Mucosa of gallbladder (tissue), 1 donor: ENCODE measurements around the gene STXBP4. TPM values are rescaled to one million over a fixed set of nuclear protein-coding genes. Genes with fewer than 3 reads are reported as not detected.
"Not testable (repeated sequence)": the region's sequence is repeated elsewhere in the genome, so short reads cannot be mapped to it uniquely, and the experiment has no call there.

Experiments
- DNase-seq: peaks from one replicate; pipeline ENCODE4 v3.0.0-alpha.2; 2020; ENCODE audit warnings: low spot score
- total RNA-seq: library from RNA; stranded (reverse); gene quantifications from one replicate; pipeline ENCODE4 v1.2.1, GENCODE V29; 2021
- donor health status: DM: no; HTN: no; CAD: no.

The STXBP4 gene
- total RNA-seq, 1 donor from 2014 or later, result 25.9 TPM

DNA sequence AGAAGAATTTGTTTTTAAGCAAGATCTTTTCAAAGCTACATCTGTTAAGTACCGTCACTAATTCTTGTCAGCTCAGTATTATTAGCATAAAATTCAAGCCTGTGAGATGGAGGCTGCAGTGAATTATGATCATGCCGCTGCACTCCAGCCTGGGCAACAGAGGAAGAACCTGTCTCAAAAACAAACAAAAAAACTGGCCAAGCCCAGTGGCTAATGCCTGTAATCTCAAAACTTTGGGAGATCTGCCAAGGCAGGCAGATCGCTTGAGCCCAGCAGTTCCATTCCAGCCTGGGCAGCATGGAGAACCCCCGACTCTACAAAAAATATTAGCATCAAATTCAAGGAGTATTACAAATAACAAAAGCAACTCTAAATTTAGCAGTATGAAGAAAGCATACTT lies 88.0 kb downstream of the STXBP4 start:
- DNase-seq, result peak; percentile 11

DNA sequence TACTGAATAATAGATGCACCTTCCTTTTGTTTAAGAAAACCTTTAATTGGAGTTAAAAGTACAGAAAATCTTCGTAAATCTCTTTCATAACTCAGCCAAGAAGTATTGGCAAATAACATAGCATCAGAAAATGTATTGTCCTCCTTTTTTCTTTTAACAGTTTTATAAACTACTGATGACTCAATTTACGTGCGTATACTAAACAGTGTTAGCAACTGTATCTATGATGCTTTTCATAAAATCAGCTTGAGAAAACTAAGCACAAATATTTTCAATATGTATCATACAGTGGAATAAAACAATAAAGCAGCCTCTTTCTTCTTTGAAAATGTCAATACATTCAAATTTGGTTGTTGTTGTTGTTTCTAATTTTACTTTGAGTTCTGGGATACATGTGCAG lies 88.6 kb downstream of the STXBP4 start:
- DNase-seq, result no peak

DNA sequence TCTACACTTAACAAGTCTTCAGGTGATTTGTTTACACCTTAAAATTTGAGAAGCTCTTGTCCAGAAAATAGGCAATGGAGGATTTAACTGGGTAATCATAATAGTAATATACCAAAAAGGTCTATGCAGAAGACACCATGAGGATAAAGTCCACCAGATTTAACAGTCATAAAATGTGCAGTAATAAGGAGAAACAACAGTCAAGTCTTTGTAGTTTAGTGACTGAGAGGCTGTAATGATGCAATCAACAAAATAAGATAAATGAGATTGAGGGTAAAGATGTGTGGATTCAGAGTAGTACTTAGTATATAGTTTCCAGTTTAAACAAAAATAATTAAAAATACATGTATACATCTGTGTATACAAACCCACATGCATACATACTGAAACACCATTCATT lies 91.2 kb downstream of the STXBP4 start:
- no peak for DNase-seq

DNA sequence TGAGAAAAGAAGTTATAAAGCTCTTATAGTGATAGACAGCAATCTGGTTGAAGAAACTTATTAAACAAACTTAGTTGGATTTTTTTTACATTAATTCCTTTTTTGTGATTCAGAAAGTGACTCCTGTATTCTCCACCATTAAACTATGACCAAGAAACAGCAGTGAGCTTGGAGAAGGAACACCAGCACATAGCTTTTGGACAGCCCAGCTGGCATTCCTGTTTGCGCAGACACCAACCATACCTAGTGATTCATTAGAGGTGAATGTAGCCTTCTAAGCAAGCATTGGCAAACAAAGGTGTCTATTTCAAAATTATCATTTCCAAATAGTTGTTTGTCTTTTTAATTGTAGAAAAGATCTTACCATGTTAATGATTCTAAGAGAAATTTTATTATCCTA lies 94.4 kb downstream of the STXBP4 start:
- no peak for DNase-seq

DNA sequence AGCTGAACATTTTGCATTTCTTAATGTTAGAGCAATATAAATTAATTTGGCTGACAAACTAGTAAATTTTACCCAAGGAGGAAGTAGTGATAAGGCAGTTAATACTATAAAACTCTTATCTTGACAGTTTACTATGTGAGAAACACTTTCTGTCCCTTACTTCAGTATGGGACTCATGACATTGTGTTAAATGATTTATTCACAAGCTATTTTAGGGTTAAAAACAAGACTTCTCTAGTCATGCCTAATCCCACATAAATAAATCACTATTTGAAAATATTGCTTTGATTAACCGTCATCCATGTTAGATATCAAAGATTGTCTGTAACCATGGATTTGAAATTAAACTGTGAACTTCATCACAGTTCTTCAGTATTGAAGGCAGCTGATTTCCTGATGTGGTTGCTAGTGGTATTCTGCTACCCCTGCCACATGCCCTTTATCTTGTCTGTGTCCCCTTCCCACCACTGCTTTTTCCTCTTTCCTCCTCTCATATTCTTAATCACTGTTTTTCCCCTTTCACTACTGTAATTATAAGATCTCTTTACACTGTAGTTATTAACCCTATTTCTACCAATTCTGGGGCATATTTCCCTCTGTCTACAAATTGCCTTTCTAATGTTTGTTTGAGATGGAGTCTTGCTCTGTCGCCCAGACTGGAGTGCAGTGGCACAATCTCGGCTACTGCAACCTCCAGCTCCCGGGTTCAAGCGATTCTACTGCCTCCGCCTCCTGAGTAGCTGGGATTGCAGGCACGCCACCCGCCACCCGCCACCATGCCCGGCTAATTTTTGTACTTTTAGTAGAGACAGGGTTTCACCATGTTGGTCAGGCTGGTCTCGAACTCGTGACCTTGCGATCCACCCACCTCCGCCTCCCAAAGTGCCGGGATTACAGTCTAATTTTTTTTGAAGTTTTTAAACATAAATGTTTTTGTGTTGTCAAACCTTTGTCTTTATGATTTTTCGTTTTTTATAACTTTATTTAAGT lies 95.6 kb downstream of the STXBP4 start:
- DNase-seq, result no peak

DNA sequence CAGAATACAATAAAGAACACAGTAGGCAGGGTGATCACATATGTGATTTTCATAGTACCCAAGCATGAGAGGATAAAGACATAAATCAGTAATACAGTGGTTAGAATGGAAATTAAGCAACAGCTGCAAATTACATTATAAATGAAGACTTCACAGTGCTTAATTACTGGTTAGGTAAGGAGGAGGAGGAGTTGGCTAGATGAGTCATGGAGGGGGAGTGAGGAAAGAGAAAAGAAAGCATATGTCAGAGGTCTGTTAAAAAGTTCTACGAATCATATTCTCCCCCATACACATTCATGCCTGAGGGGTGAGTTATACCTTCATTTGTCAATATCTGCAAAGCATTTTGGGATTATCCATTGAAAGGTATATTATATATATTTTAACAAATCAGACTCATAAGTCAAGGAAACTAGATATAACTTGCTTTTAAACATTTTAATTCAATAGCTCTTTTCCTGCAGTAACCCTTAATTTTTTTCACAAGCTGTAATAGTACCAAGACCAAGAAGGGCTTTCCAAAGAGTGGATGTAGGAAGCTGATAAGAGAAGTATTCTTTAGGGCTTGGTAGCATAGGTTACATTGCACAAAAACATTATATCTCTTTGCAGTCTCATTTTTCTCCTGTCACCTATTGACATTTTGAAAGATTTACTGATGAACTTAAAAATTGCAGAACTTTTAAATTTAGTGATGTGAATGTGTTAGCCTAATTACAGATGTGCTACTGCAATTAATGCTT lies 99.3 kb downstream of the STXBP4 start:
- DNase-seq, result no peak

DNA sequence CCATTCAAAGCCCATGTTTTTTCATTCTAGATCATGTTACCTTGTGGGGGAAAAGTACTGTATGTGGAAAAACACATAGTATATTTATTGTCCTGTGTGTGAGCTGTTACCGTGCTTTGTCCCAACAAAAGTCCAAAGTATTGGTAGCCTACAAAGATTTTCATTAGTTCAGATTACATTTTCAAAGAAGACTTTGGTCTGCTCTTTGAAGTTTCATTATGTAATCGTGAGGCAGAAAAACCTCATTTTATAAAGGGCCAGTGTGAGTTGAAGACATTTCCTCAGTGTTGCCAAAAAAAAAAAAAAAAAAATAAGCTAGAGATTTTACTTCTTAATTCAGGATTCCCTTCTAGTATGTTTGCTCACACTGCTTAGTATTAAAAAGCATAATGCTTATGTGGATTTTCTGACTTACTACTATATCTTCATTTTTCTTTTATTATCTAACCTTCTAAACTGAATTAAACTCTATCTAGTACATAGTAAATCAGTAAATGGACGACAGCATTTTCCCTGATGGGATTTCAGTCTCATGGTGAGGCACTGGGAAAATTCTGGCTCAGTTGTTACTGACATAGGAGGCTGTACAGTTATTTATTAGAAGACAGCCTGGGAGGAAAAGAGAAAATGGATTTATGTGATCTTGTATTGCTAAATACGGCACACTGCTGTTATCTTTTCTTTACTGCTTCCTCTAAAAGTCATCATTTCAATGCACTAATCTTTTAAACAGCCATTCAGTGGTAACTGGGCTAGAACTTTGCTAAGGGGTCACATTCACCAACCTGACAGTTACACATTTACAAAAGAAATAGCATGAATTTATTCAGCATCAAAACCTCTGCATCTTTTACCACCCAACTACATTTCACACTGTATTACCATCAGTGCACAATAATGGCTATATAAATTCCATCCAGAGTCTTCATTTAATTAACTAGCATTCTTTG lies 100.6 kb downstream of the STXBP4 start:
- DNase-seq, result no peak

DNA sequence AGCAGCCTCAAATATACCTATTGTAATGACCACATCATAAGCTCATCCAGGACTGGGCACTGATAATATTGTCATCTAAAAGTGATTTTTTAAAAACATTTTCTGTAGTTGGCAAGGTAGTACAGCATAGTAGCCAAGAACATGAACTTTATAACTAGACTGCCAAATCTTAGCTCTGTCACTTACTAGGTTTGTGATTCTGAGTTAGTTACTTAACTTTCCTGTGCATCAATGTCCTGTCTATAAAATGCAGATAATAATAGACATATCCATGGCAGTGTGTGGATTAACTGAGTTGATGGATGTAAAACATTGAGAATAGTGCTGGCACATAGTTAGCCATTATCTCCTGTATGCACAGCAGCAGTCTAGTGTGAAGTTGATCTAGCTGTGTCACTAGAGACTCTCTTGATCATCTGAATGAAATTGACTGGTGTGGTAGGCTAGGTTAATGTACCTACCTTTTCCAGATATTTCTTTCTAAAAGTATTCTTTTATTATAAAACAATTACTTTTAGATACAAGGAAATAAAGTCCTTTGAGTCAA lies 101.5 kb downstream of the STXBP4 start:
- DNase-seq, result no peak

DNA sequence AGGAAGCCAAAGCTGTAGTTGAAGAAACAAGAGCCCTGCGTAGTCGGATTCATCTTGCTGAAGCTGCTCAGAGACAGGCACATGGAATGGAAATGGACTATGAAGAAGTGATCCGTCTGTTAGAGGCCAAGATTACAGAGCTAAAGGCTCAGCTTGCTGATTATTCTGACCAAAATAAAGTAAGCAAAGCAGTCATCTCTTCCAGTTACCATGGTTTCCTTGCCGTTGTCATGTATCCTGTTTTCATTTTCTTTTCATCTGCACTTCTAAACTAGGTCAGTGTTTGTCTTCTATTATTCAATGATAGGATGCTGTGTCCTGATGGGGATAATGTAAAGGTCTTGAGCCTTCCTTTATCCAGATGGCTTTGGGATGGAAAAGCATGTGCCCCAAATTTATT lies 104.3 kb downstream of the STXBP4 start:
- DNase-seq, result no peak

DNA sequence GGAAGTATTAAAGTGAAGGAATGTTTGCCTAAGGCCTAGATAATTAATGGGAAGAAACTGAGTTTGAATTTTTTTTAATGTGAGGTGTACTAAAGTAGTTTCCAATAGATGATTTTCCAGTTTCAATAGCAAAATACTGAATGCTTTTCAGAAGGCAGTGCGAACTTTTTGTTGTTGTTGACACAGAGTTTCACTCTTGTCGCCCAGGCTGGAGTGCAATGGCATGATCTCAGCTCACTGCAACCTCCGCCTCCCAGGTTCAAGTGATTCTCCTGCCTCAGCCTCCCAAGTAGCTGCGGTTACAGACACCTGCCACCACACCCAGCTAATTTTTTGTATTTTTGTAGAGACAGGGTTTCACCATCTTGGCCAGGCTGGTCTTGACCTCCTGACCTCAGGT lies 104.9 kb downstream of the STXBP4 start:
- not testable (repeated sequence) for DNase-seq

DNA sequence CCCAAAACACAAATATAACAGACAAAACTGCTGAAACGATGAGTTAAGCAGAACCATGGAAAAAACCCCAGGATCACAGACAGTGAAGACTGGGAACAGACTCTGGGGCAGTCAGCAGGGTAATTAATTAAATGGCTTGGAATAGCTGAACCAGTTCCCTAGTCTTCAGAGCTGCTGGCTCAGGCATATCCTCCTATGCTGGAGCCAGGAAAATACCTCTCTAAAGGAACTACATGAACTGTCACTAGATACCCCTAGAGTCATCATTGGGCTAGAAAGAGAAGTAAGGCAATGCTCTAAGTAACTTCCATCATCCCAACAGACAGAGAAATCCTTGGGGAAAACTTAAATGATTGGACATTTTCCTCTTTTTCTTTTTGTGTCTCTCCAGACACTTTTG lies 113.0 kb downstream of the STXBP4 start:
- DNase-seq, result no peak

DNA sequence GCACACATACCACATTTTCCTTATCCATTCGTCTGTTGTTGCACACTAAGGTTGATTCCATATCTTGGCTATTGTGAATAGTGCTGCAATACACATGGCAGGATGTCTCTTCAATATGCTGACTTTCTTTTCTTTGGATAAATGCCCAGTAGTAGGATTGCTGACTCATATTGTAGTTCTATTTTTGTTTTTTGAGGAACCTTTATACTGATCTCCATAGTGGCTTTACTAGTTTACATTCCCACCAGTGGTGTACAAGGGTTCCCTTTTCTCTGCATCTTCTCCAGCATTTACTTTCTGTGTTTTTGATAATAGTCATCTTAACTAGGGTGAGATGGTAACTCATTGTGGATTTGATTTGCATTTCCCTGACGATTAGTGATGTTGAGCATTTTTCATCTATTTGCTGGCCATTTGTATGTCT lies 118.1 kb downstream of the STXBP4 start:
- no peak for DNase-seq

DNA sequence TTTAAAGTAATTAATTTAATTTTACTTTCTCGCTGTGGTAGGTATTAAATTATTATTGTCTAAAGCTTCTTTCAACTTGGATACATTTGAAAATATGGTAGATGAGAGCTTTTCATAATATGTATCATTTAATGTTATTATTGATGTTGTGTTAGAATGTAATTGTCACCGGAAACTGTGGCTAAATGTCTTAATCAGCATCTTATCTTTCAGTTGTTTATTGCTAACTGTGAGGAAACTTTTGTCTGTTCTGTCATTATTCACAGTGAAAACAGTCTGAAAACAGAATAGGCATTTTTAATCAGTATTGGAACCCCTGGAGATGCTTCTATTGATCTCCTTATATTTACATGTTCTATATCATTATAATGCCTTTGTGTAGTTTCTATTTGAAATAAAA lies 120.7 kb downstream of the STXBP4 start:
- no peak for DNase-seq

DNA sequence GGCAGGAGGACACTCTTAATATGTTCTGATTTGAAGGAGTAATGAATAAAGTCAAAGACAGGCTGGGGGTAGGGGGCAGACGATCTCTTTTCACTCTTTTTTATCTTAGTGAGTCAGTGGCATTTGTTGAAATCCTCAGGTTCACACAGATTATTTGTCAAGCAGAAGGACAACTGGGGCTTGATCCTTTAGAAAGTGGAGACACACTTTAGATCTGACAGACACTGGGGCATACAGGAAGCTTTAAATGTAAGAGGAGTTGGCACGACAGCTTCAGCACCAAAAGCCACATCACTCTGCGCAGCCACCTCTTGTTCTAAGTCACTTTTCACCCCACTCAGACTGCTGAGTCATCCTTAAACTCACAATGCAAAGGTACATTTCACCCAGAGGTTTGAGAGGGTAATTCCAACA lies 121.5 kb downstream of the STXBP4 start:
- no peak for DNase-seq

DNA sequence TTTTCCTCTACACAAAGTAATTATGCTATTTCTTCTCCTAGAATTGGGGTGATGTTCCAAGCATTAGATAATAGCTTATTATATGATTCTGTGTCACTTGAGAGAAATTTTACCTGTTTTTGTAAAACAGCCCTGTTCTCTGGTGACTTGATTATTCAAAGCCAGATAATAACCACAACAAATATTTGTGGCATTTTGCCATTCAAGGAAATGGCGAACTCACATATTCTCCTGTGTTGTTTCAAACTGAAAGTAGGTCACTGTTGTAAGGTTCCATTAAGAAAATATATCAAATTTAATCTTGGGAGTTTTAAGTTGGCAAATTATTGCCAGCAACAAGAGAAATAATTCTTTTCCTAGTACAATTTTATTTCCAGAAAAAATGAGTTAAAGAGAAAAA lies 124.8 kb downstream of the STXBP4 start:
- DNase-seq, result no peak

DNA sequence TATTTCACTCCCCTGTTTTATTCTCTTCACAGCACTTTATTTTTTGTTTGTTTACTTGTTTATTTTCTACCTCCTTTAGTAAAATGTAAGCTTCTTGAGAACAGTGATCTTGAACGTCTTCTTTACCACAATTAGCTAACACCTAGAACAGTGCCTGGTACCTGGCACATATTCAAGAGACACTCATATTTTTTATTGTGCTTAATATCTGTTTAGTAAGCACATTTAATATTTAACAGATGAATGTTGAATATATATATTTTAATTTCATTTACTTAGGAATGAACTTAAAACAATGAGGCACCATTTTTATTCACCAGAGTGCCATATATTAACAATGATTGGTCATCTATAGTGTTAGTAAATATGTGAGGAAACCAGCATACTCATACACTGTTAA lies 130.2 kb downstream of the STXBP4 start:
- no peak for DNase-seq

DNA sequence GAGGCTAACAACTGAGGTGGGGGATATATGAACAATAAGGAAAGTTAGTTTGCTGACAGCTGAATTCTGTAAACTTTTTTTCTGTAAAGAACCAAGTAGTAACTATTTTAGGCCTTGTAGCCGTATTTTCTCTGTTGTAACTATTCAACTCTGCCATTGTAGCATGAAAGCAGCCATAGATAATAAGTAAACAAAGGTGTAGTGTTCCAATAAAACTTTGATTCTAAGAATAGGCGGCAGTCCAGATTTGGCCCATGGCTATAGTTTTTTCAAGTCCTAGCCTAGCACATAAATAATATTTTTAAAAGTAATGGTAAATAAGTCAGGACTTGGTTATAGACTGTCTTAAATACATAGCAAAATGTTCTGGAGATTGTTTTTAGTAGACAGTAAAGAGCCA lies 142.0 kb downstream of the STXBP4 start:
- DNase-seq, result no peak

DNA sequence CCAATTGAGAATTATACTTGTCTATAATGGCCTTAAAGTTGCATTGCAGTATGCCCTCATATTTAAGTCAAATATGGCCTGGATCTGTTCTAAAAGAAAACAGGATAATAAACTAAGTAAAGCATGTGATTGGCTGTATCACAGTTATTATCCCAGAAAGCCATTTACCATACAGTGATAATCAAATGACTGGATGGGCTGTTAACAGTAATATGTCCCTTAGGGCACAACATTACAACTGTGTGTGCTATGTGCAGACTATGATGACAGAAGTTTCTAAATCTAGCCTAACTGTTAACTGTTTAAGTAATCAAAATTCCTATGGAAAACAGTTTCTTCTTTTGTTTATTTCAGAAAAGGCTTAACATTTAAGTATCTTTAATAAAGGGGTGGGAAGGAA lies 145.7 kb downstream of the STXBP4 start:
- DNase-seq, result no peak

DNA sequence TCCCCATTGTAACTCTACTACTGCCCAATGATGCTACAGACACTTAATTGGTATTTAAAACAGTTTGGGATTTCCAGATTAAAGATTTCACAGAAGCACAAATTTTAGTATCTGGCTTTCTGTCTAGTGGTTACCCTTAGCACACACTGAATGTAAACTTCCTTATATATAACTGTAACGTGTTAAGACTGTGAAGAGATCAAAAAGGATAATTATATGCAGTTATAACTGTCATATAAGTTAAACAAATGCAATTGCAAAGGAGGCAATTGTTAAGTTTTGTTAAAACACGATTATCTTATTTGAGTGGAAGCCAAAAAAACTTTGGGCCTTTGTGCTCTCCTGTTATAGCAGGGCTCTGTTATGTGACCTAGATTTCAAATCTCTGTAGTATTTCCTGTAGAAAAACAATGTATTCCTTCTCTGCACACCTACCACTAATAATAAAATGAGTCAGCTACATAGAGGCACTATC lies 147.9 kb downstream of the STXBP4 start:
- DNase-seq, result no peak

DNA sequence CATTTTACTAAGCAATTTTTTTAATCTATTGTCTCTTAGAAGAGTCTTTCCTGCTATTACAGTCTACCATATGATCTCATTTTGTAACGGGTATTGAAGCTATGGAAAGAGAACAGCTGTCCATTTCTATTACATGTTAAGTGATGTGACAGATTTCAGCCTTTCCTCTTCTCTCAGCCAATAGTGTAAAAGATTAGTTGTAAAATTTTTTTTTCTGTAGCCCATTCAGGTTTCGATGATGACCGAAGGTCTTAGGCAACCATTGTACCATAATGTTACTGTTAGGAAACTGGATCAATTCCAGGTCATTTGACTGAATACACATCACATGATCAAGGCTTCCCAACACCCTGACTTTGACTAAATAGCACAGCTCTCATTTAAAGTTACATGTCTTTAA lies 148.6 kb downstream of the STXBP4 start:
- DNase-seq, result no peak

DNA sequence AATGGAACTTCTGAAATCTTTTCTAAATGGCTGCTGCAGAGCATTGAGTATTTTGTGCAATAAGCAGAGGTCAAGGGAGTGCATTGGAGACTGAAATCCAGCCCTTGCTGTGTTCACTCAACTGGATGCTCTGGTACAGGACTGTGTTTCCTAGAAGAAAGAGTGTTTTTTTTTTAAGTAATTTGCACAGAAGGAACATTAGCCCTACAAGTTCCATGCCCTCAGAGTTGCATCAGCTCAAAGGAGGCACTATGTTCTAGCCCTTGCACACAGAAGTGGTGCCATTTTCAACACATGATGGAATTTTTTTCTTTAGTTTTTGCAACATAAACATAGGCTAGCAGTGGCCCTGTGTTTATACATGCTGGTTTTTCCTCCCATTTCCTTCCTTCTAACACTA lies 152.1 kb downstream of the STXBP4 start:
- no peak for DNase-seq
